ENCODE measurements around the gene SF3A1.

GRCh38 chr22:30302810-30303138 lies 53.9 kb downstream of the SF3A1 start:
- no peak for TF ChIP-seq NFRKB (IDR thresholded peaks at IDR 0.05)
- TF ChIP-seq FOXK2 (IDR thresholded peaks at IDR 0.05), result no peak
- TF ChIP-seq L3MBTL2 (conservative IDR thresholded peaks at IDR 0.05), result no peak
- no peak for TF ChIP-seq ELF4 (IDR thresholded peaks at IDR 0.05)
- TF ChIP-seq FOXM1 (IDR thresholded peaks at IDR 0.05; ENCODE audit: borderline replicate concordance), result no peak
- no peak for TF ChIP-seq PKNOX1 (IDR thresholded peaks at IDR 0.05)
